ENCODE measurements around the gene ZNF423. TPM values are rescaled to one million over a fixed set of nuclear protein-coding genes. Genes with fewer than 3 reads are reported as not detected.

ZNF423 gene
- total and polyA plus RNA-seq, 2 experiments from 2014 or later, result 14.9 to 41.8 TPM

DNA sequence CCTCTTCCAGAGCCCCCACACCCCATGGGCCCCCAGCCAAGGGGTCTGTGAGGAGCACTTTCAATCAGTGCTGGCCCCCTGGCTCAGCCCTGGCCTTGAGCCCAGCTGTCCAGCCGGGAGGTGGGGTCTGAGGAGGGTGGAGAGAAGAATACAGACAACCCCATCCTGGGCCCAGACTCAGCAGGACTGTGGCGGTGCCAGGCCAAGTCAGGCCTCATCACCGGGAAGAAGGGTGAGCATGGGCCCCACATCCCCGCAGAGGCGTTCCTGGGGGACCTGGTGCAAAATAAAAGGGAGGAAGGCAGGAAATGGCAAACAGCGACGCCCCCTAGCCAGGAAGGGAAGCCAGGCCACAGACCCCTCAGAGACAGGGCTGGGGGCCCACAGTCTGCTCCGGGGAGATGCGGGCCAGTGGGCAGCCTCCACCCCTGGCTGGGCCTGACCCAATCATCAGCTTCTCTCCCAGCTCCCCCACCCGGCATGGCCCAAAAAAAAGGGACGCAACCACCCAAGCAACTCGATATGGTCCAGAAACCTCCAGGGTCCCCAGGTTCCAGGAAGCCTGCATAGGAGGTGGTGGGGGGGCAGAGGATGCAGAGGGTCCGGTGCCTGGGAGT lies 20.6 kb downstream of the ZNF423 start:
- H3K9me2 ChIP-seq (ENCODE audit: insufficient read depth), result no peaks in the 10 kb centered on the region
- no peak for TF ChIP-seq ZNF331 (CRISPR knock-in tag; IDR thresholded peaks at IDR 0.05; ENCODE audit: low read depth)
- TF ChIP-seq, protein P1, sequence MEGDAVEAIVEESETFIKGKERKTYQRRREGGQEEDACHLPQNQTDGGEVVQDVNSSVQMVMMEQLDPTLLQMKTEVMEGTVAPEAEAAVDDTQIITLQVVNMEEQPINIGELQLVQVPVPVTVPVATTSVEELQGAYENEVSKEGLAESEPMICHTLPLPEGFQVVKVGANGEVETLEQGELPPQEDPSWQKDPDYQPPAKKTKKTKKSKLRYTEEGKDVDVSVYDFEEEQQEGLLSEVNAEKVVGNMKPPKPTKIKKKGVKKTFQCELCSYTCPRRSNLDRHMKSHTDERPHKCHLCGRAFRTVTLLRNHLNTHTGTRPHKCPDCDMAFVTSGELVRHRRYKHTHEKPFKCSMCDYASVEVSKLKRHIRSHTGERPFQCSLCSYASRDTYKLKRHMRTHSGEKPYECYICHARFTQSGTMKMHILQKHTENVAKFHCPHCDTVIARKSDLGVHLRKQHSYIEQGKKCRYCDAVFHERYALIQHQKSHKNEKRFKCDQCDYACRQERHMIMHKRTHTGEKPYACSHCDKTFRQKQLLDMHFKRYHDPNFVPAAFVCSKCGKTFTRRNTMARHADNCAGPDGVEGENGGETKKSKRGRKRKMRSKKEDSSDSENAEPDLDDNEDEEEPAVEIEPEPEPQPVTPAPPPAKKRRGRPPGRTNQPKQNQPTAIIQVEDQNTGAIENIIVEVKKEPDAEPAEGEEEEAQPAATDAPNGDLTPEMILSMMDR (conservative IDR thresholded peaks at IDR 0.05; ENCODE audit: low read depth in 2 of 2), result peak in 1 of 2 experiments; percentile 25; a peak in 1 of 4 replicates
- Mint-ChIP-seq H3K9me3 (no peaks in the 10 kb centered on the region), H3K36me3 (ENCODE audit: low read depth) (peaks cover 7% of the 10 kb centered on the region), H3K4me3 (peak overlapping the region; percentile 33; the same call in 1 of the 3 replicates), H3K4me1 (peaks cover 80% of the 10 kb centered on the region), H3K27me3 (ENCODE audit: insufficient read depth, low read depth, poor library complexity) (peaks cover 14% of the 10 kb centered on the region), H3K27ac (peak overlapping the region; percentile 78; the same call in 1 of the 2 replicates)
- H4K20me1 ChIP-seq (replicated peaks; ENCODE audit: insufficient read depth), result peaks cover 9% of the 10 kb centered on the region; the same call in 1 of the 2 replicates
- ATAC-seq (peak; percentile 7), DNase-seq (ENCODE audit: low spot score) (peak; percentile 50)
- H2AFZ ChIP-seq, result no peak overlapping the region
- H3K4me2 ChIP-seq, result peak overlapping the region; percentile 71
- H3K27me3 ChIP-seq (ENCODE audit: insufficient read depth), result no peaks in the 10 kb centered on the region
- peaks cover 11% of the 10 kb centered on the region for H3F3A ChIP-seq (replicated peaks; ENCODE audit: low read depth)
- peaks cover 72% of the 10 kb centered on the region for H3K4me1 ChIP-seq (ENCODE audit: insufficient read depth)
- H3K4me3 ChIP-seq, result peak overlapping the region; percentile 39; the same call in 1 of the 2 replicates
- 0 out of 2 replicates have a peak overlapping the region, but pooled peaks have one; percentile 26 for H3K27ac ChIP-seq (ENCODE audit: low read depth)
- peaks cover 85% of the 10 kb centered on the region for H3K79me2 ChIP-seq (replicated peaks; ENCODE audit: insufficient read depth)
- H3K36me3 ChIP-seq (ENCODE audit: insufficient read depth), result no peaks in the 10 kb centered on the region

DNA sequence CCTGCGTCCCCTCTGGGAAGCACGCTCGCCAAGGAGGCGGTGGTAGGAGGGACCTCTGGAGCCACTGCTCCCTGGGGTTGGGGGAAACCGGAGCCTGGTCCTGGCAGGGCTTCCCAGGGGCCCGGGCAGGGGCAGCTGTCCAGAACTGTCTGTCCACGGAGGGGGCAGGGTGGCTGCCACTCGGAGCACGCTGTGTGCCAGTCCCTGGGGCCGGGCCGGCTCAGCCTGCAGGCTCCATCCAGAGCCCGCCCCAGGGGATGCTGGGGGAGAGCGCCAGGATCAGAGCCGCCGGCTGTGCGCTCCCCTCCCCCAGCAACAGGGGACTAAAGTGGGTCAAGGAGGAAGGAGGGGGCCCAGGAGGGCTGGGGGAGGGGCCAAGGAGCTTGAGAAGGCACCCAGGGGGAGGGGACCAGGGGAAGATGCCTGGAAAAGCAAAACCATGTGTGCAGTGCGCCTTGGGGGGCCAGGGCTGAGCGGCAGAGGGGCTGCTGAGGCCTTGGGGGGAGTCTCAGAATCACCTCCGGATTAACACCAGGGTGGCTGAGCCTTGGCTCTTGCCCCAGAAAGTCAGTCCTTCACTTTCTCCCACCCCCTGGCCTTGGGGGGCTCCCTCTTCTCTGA lies 21.3 kb downstream of the ZNF423 start:
- Histone ChIP-seq H3K27ac (ENCODE audit: low read depth) (no peak overlapping the region), H4K20me1 (replicated peaks; ENCODE audit: insufficient read depth) (peaks cover 9% of the 10 kb centered on the region; the same call in 1 of the 2 replicates), H3K79me2 (replicated peaks; ENCODE audit: insufficient read depth) (peaks cover 85% of the 10 kb centered on the region), H3F3A (replicated peaks; ENCODE audit: low read depth) (peaks cover 11% of the 10 kb centered on the region), H3K4me3 (peak overlapping the region; percentile 39; the same call in 1 of the 2 replicates), H3K36me3 (ENCODE audit: insufficient read depth) (no peaks in the 10 kb centered on the region), H3K27me3 (ENCODE audit: insufficient read depth) (no peaks in the 10 kb centered on the region), H3K9me2 (ENCODE audit: insufficient read depth) (no peaks in the 10 kb centered on the region), H2AFZ (no peak overlapping the region), H3K4me2 (peak overlapping the region; percentile 71), H3K4me1 (ENCODE audit: insufficient read depth) (peaks cover 67% of the 10 kb centered on the region)
- DNase-seq (ENCODE audit: low spot score), result peak; percentile 79
- Mint-ChIP-seq H3K4me1 (peaks cover 78% of the 10 kb centered on the region), H3K27me3 (ENCODE audit: insufficient read depth, low read depth, poor library complexity) (peaks cover 15% of the 10 kb centered on the region), H3K9me3 (no peaks in the 10 kb centered on the region), H3K27ac (no peak overlapping the region), H3K36me3 (ENCODE audit: low read depth) (peaks cover 11% of the 10 kb centered on the region), H3K4me3 (no peak overlapping the region)
- ATAC-seq, result peak; percentile 42
- TF ChIP-seq EZH2 (IDR thresholded peaks at IDR 0.05; ENCODE audit: low read depth, unreplicated experiment) (no peak), JUNB (IDR thresholded peaks at IDR 0.05; ENCODE audit: unreplicated experiment) (no peak), NANOG (IDR thresholded peaks at IDR 0.05; ENCODE audit: borderline replicate concordance) (no peak), CREB1 (CRISPR knock-in tag; IDR thresholded peaks at IDR 0.05; ENCODE audit: low read depth) (no peak)
- TF ChIP-seq, protein P2, sequence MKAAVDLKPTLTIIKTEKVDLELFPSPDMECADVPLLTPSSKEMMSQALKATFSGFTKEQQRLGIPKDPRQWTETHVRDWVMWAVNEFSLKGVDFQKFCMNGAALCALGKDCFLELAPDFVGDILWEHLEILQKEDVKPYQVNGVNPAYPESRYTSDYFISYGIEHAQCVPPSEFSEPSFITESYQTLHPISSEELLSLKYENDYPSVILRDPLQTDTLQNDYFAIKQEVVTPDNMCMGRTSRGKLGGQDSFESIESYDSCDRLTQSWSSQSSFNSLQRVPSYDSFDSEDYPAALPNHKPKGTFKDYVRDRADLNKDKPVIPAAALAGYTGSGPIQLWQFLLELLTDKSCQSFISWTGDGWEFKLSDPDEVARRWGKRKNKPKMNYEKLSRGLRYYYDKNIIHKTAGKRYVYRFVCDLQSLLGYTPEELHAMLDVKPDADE (IDR thresholded peaks at IDR 0.05), result no peak
- TF ChIP-seq, protein P3, sequence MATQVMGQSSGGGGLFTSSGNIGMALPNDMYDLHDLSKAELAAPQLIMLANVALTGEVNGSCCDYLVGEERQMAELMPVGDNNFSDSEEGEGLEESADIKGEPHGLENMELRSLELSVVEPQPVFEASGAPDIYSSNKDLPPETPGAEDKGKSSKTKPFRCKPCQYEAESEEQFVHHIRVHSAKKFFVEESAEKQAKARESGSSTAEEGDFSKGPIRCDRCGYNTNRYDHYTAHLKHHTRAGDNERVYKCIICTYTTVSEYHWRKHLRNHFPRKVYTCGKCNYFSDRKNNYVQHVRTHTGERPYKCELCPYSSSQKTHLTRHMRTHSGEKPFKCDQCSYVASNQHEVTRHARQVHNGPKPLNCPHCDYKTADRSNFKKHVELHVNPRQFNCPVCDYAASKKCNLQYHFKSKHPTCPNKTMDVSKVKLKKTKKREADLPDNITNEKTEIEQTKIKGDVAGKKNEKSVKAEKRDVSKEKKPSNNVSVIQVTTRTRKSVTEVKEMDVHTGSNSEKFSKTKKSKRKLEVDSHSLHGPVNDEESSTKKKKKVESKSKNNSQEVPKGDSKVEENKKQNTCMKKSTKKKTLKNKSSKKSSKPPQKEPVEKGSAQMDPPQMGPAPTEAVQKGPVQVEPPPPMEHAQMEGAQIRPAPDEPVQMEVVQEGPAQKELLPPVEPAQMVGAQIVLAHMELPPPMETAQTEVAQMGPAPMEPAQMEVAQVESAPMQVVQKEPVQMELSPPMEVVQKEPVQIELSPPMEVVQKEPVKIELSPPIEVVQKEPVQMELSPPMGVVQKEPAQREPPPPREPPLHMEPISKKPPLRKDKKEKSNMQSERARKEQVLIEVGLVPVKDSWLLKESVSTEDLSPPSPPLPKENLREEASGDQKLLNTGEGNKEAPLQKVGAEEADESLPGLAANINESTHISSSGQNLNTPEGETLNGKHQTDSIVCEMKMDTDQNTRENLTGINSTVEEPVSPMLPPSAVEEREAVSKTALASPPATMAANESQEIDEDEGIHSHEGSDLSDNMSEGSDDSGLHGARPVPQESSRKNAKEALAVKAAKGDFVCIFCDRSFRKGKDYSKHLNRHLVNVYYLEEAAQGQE (IDR thresholded peaks at IDR 0.05; ENCODE audit: unreplicated experiment), result no peak
